Measurements from ENCODE around the gene ANKS3.

- TF ChIP-seq CTCF (conservative IDR thresholded peaks at IDR 0.05) (no peak), ZFX (IDR thresholded peaks at IDR 0.05) (no peak)
These were observed 44.9 kb downstream of the ANKS3 start for GRCh38 chr16:4689091-4689671.

All from C4-2B (cell line).